ENCODE data around the gene CHST4.

DNA sequence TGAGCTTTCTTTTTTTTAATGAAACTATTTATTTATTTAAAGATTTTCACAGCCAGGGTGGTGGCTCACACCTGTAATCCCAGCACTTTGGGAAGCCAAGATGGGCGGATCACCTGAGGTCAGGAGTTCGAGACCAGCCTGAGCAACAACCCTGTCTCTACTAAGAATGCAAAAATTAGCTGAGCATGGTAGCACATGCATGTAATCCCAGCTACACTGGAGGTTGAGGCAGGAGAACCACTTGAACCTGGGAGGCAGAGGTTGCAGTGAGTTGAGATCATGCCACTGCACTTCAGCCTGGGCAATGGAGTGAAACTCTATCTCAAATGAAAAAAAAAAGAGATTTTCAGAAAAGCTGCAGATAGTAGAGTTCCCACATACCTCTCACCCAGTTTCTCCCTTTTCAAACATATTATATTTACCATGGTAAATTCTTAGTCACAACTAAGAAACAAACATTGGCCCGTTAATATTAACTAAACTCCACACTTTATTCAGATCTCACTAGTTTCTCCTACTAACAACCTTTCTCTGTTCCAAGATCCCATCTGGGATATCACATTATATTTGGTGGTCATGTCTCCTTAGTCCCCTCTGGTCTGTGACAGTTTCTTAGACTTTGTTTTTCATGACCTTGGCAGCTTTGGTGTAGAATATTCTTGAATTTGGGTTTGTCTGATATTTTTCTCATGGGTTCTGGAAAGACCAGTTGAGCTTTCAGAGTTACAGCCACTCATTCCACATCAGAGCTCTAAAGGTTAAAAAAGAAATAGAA lies 58.5 kb downstream of the CHST4 start:
- TF ChIP-seq CTCF (IDR thresholded peaks at IDR 0.05; ENCODE audit: extremely low read depth in 1 of 2, insufficient read depth in 1 of 2, low read depth in 1 of 2, low read length in 2 of 2) = no peak
- TF ChIP-seq POLR2A (IDR thresholded peaks at IDR 0.05; ENCODE audit: low read depth, low read length) = no peak
- TF ChIP-seq EZH2 (IDR thresholded peaks at IDR 0.05; ENCODE audit: borderline replicate concordance, low read depth, low read length, severe bottlenecking) = no peak
- TF ChIP-seq GATA2 (IDR thresholded peaks at IDR 0.05; ENCODE audit: insufficient read depth, insufficient read length, low read depth, low read length) = no peak
- no peak for TF ChIP-seq JUN (IDR thresholded peaks at IDR 0.05; ENCODE audit: borderline replicate concordance, insufficient read depth, insufficient read length, low read depth)
- no peak for TF ChIP-seq POLR2AphosphoS5 (IDR thresholded peaks at IDR 0.05; ENCODE audit: insufficient read depth, low read depth, low read length)
- TF ChIP-seq, protein P1, sequence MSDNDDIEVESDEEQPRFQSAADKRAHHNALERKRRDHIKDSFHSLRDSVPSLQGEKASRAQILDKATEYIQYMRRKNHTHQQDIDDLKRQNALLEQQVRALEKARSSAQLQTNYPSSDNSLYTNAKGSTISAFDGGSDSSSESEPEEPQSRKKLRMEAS (IDR thresholded peaks at IDR 0.05; ENCODE audit: insufficient read depth, insufficient read length) = no peak
- no peak for TF ChIP-seq FOS (IDR thresholded peaks at IDR 0.05; ENCODE audit: borderline replicate concordance, insufficient read depth, low read length)
